Karpas-422 (cell line): ENCODE measurements around the gene VAMP4. TPM values are rescaled to one million over a fixed set of nuclear protein-coding genes. Genes with fewer than 3 reads are reported as not detected.

Experiments
- DNase-seq: peaks from one replicate; pipeline ENCODE4 v3.0.0-alpha.2; 2015
- H2AFZ ChIP-seq: fragments of 200-600 bp; sonication (generic); 2 replicates; pipeline ENCODE4 v1.6.1; 2014; ENCODE audit warnings: antibody characterized with exemption, low read length, mixed read lengths
- H3K27ac ChIP-seq: fragments of 200-600 bp; sonication (generic); 2 replicates; pipeline ENCODE4 v1.5.1; 2014; ENCODE audit warnings: mild to moderate bottlenecking, low read length, moderate library complexity
- H3K27me3 ChIP-seq: fragments of 200-600 bp; sonication (generic); 2 replicates; pipeline ENCODE4 v1.6.1; 2014; ENCODE audit warnings: low read length, mixed read lengths
- H3K36me3 ChIP-seq: fragments of 200-600 bp; sonication (generic); 2 replicates; pipeline ENCODE4 v1.6.1; 2014; ENCODE audit warnings: low read length, mixed read lengths; ENCODE audit not compliant: insufficient read depth
- H3K4me1 ChIP-seq: fragments of 200-600 bp; sonication (generic); 2 replicates; pipeline ENCODE4 v1.6.1; 2014; ENCODE audit warnings: mild to moderate bottlenecking, low read length, mixed read lengths
- H3K4me2 ChIP-seq: fragments of 200-600 bp; sonication (generic); 2 replicates; pipeline ENCODE4 v1.6.1; 2014; ENCODE audit warnings: low read length, low read depth, mild to moderate bottlenecking; ENCODE audit not compliant: poor library complexity, severe bottlenecking
- H3K4me3 ChIP-seq: fragments of 200-600 bp; sonication (generic); 2 replicates; pipeline ENCODE4 v1.5.1; 2014; ENCODE audit warnings: mild to moderate bottlenecking, antibody characterized with exemption, low read length, mixed read lengths
- H3K79me2 ChIP-seq: fragments of 200-600 bp; sonication (generic); 2 replicates; pipeline ENCODE4 v1.6.1; 2014; ENCODE audit warnings: mild to moderate bottlenecking, low read length, mixed read lengths
- H3K9ac ChIP-seq: fragments of 200-600 bp; sonication (generic); 2 replicates; pipeline ENCODE4 v1.6.0; 2014; ENCODE audit warnings: low read length
- H3K9me2 ChIP-seq: fragments of 200-600 bp; sonication (generic), shearing (Covaris generic); replicated peaks from 2 replicates; pipeline ENCODE4 v1.6.0; 2014; ENCODE audit warnings: mild to moderate bottlenecking, low read length, moderate library complexity; ENCODE audit not compliant: insufficient read depth
- H3K9me3 ChIP-seq: fragments of 300-700, 200-600 bp; sonication (generic); 2 replicates; pipeline ENCODE4 v1.6.1; 2014; ENCODE audit warnings: low read length, mixed read lengths
- H4K20me1 ChIP-seq: fragments of 200-600 bp; sonication (generic); 2 replicates; pipeline ENCODE4 v1.6.1; 2014; ENCODE audit warnings: mild to moderate bottlenecking, antibody characterized with exemption, low read length, low read depth; ENCODE audit not compliant: insufficient read depth
- total RNA-seq: library from RNA; depleted of rRNA; stranded (reverse); fragments of >200 nt; shearing (Covaris generic); gene quantifications from 2 replicates; pipeline ENCODE4 v1.2.3, GENCODE V29; 2014; ENCODE audit warnings: low replicate concordance

VAMP4 gene
- total RNA-seq, 1 experiment from 2014 or later: 9.0 TPM

DNA sequence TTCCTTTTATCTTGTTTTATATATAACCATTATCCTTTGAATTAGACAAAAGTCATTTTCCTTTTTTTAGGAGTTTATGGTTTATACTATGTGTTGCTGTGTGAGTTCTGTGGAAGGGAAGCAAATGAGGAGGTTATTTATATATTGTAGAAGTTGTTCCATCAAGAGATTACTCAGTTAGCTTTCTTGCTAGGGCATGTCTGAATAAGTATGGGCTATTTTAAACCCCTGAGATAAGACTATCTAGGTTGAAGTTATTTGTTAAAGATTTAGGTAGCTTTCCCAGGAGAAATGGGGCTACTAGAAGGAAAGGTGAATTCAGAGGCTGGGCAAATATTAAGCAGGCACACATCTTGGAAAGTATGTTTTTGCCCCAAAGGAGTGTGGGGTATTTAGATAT, 16.1 kb upstream of the VAMP4 start:
- Histone ChIP-seq H3K4me3 (no peak overlapping the region), H3K9ac (no peak overlapping the region), H2AFZ (no peak overlapping the region), H3K79me2 (no peaks in the 10 kb centered on the region), H3K36me3 (no peaks in the 10 kb centered on the region), H3K4me2 (no peak overlapping the region), H3K9me2 (no peaks in the 10 kb centered on the region), H3K4me1 (no peaks in the 10 kb centered on the region), H4K20me1 (no peaks in the 10 kb centered on the region), H3K9me3 (no peaks in the 10 kb centered on the region), H3K27me3 (no peaks in the 10 kb centered on the region), H3K27ac (no peak overlapping the region)
- DNase-seq: no peak

DNA sequence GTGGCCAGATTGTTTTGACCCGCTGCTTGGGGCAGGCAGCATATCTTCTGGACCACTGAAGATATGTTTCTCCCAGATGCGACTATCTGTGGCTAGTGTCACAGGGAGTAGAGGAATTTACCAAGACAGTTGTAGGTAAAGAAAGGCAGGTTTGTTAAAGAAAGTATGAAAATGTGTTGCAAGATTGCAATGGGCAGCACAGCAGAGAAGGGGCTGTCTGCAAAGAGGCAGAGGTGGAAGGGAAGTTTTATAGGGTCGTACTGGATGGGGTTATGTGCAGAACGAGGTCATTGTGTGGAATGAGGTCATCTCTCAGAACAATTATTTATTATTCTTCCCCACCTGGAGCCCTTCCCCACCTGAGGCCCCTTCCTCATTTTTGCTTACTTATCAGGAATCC, 15.0 kb upstream of the VAMP4 start:
- Histone ChIP-seq H3K4me3 (no peak overlapping the region), H3K4me1 (no peaks in the 10 kb centered on the region), H4K20me1 (no peaks in the 10 kb centered on the region), H3K79me2 (no peaks in the 10 kb centered on the region), H3K4me2 (no peak overlapping the region), H3K9me2 (no peaks in the 10 kb centered on the region), H3K9ac (no peak overlapping the region), H3K27me3 (no peaks in the 10 kb centered on the region), H2AFZ (no peak overlapping the region), H3K27ac (no peak overlapping the region), H3K36me3 (no peaks in the 10 kb centered on the region), H3K9me3 (no peaks in the 10 kb centered on the region)
- DNase-seq: no peak

DNA sequence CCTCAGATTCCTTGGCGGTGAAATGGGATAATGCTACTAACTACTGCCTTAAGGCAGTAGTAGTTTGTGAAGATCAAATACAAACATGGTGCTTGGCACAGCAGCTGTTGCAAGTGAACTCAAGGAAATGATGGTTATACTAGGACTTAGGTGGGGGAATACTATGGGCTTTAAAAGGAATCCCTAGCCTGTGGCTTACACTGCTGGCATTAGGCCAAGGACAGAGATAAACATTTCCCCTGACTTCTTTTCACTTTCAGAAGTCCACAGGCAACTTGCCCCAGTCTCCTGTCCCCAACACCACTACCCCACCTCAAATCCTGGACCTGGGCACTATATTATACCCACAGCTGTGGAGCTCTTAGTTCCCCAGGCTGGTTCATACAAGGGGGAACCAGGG, 13.1 kb upstream of the VAMP4 start:
- no peak overlapping the region for H3K9ac ChIP-seq
- DNase-seq: no peak

DNA sequence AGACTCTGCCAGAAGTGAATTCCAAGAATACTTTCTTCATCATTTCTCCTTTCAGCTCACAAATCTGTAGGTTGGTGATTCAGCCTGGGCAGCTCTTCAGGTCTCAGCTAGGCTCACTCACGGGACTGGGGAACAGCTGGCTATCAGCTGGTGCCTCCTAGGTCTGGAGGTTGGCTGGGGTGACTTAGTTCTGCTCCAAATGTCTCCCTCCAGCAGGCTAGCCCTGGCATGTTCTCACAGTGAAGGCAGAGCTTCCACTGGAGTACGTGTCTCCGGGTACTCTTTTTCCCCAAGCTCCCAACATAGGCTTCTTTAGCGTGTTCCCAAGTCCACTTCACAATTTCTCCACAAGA, 12.5 kb upstream of the VAMP4 start:
- Histone ChIP-seq H3K9ac (no peak overlapping the region), H3K9me2 (no peaks in the 10 kb centered on the region), H3K79me2 (no peaks in the 10 kb centered on the region), H4K20me1 (no peaks in the 10 kb centered on the region), H2AFZ (no peak overlapping the region), H3K4me2 (no peak overlapping the region), H3K4me1 (no peaks in the 10 kb centered on the region), H3K27me3 (no peaks in the 10 kb centered on the region), H3K36me3 (no peaks in the 10 kb centered on the region), H3K4me3 (no peak overlapping the region), H3K27ac (no peak overlapping the region), H3K9me3 (no peaks in the 10 kb centered on the region)
- no peak for DNase-seq

More for the DNA sequence above, 13.1 kb upstream of the VAMP4 start:
- Histone ChIP-seq H3K9me3 (no peaks in the 10 kb centered on the region), H3K9me2 (no peaks in the 10 kb centered on the region), H2AFZ (no peak overlapping the region), H3K4me3 (no peak overlapping the region), H3K79me2 (no peaks in the 10 kb centered on the region), H3K27me3 (no peaks in the 10 kb centered on the region), H4K20me1 (no peaks in the 10 kb centered on the region), H3K4me1 (no peaks in the 10 kb centered on the region), H3K4me2 (no peak overlapping the region), H3K27ac (no peak overlapping the region), H3K36me3 (no peaks in the 10 kb centered on the region)

DNA sequence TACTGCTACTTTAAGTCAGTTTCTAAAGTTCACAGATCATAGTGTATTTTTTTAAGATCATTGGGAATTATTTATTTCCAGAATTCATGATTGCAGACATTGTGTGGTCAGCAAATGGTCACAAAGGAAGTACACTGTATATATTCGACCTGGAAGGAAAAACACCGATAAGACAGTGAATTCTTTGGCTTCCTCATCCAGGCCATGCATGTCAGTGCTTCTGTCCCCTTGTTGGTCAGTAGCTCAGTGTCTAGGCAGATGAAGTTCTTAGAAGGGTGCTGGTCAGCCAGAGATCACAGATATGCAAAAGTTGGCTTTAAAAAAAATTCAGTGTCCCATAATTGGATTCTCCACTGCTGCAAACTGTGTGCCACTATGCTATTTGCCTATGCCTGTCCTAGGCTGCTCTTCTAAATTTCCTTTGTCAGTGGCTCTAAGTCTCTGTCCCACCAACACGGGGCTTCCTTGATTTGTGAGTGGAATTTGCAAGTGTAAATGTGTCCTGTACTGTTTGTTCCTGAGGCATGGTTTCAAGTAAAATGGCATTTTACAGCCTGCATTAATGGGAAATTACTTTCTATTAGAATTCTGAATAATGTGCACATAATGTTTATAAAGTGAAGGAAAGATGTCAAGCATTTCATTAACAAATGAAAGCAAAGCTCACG, 12.0 kb upstream of the VAMP4 start:
- no peak overlapping the region for H3K27ac ChIP-seq
- no peak overlapping the region for H2AFZ ChIP-seq
- no peaks in the 10 kb centered on the region for H3K36me3 ChIP-seq
- H3K4me2 ChIP-seq: no peak overlapping the region
- no peaks in the 10 kb centered on the region for H3K79me2 ChIP-seq
- no peaks in the 10 kb centered on the region for H4K20me1 ChIP-seq
- no peak overlapping the region for H3K9ac ChIP-seq
- H3K4me3 ChIP-seq: no peak overlapping the region
- DNase-seq: no peak
- H3K27me3 ChIP-seq: no peaks in the 10 kb centered on the region
- no peaks in the 10 kb centered on the region for H3K9me2 ChIP-seq
- H3K4me1 ChIP-seq: no peaks in the 10 kb centered on the region
- no peaks in the 10 kb centered on the region for H3K9me3 ChIP-seq

DNA sequence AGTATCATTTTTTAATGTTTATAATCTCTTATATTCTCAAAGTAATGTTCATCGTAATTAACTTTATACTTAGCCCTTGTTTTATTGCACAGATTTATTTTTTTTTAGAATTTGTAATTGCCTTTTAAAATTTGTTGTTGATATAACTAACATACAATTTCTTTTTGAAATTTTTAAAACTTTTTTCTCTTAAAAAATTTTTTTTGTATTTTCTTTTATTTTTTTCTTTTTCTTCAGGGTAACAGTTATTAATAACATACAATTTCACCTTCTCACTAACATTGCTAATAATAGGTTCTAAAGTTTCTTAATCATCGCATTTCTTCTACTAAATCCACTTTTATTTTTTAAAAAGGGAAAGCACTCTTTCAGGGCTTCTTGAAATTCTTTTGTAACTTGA, 11.3 kb upstream of the VAMP4 start:
- Histone ChIP-seq H3K9ac (no peak overlapping the region), H3K4me1 (no peaks in the 10 kb centered on the region), H3K9me2 (no peaks in the 10 kb centered on the region), H3K36me3 (no peaks in the 10 kb centered on the region), H3K27ac (no peak overlapping the region), H3K27me3 (no peaks in the 10 kb centered on the region), H3K79me2 (no peaks in the 10 kb centered on the region), H3K4me2 (no peak overlapping the region), H3K4me3 (no peak overlapping the region), H3K9me3 (no peaks in the 10 kb centered on the region), H4K20me1 (no peaks in the 10 kb centered on the region), H2AFZ (no peak overlapping the region)
- no peak for DNase-seq

DNA sequence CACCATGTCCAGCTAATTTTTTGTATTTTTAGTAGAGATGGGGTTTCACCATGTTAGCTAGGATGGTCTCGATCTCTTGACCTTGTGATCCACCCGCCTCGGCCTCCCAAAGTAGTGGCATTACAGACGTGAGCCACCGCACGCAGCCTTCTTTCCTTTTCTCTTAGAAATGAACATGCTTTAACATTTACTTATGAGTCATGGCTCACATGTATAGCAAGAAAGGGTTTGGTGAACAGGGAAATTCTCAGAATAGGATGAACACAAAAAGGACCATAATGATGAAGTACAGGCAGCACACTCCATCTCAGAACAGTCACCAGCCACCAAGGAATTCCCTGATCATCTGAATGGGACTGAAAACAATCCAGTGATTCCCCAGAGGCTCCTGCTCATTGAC, 9.4 kb upstream of the VAMP4 start:
- Histone ChIP-seq H3K9me2 (no peaks in the 10 kb centered on the region), H2AFZ (no peak overlapping the region), H3K4me2 (no peak overlapping the region), H3K9ac (no peak overlapping the region), H4K20me1 (no peaks in the 10 kb centered on the region), H3K79me2 (no peaks in the 10 kb centered on the region), H3K27me3 (no peaks in the 10 kb centered on the region), H3K4me1 (no peaks in the 10 kb centered on the region), H3K36me3 (no peaks in the 10 kb centered on the region), H3K27ac (no peak overlapping the region), H3K4me3 (no peak overlapping the region), H3K9me3 (no peaks in the 10 kb centered on the region)
- no peak for DNase-seq

DNA sequence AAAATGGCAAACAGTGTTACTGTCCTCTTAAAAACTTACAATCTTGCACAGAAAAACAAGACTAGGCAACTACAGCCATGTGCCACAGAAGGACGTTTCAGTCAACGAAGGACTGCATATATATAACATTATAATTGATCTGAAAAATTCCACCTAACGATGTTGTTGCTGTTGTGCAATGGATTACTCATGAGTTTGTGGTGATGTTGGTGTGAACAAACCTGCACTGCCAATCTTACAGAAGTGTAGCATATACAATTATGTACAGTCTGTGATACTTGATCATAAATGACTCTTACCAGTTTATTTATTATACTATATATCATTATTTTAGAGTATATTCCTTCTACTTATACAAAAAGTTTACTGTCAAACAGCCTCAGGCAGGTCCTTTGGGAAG, 6.8 kb upstream of the VAMP4 start:
- no peaks in the 10 kb centered on the region for H3K27me3 ChIP-seq

DNA sequence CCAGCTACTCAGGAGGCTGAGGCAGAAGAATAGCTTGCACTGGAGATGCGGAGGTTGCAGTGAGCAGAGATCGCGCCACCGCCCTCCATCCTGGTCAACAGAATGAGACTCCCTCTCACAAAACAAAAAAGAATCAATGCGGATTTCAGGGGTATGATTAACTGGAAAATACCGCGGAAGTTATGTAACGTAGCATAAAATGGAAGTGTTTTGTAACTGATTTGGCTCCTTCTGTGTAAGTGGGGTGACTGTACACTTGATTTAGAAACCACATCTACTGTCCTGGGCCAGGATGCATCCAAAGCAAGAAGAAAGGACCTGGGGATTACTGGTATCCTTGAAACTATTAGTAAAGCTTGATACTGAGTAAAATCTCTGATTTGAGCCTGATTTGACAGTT, 3.1 kb upstream of the VAMP4 start:
- Histone ChIP-seq H3K27ac (no peak overlapping the region), H3K4me2 (no peak overlapping the region), H3K36me3 (no peaks in the 10 kb centered on the region), H4K20me1 (no peaks in the 10 kb centered on the region), H3K9ac (no peak overlapping the region), H3K9me3 (no peaks in the 10 kb centered on the region), H3K4me3 (no peak overlapping the region), H3K27me3 (no peaks in the 10 kb centered on the region), H3K9me2 (no peaks in the 10 kb centered on the region), H3K4me1 (peaks cover 27% of the 10 kb centered on the region), H2AFZ (no peak overlapping the region), H3K79me2 (peaks cover 17% of the 10 kb centered on the region)
- no peak for DNase-seq

More for the DNA sequence above, 6.8 kb upstream of the VAMP4 start:
- H2AFZ ChIP-seq: no peak overlapping the region; the same call in 1 of the 2 replicates
- no peaks in the 10 kb centered on the region for H4K20me1 ChIP-seq
- H3K4me2 ChIP-seq: no peak overlapping the region
- no peak overlapping the region for H3K9ac ChIP-seq
- H3K9me2 ChIP-seq: no peaks in the 10 kb centered on the region
- H3K9me3 ChIP-seq: no peaks in the 10 kb centered on the region
- no peak overlapping the region for H3K4me3 ChIP-seq
- H3K4me1 ChIP-seq: peaks cover 2% of the 10 kb centered on the region; the same call in 1 of the 2 replicates
- DNase-seq: no peak
- no peak overlapping the region for H3K27ac ChIP-seq
- H3K79me2 ChIP-seq: no peaks in the 10 kb centered on the region
- no peaks in the 10 kb centered on the region for H3K36me3 ChIP-seq
